GM21367 (cell line): ENCODE results near the gene HTD2.
"Not testable (repeated sequence)": the region's sequence is repeated elsewhere in the genome, so short reads cannot be mapped to it uniquely, and the experiment has no call there.

Experiments used
- ATAC-seq: cut with Tn5 transposase; IDR thresholded peaks from one replicate; pipeline ENCODE4 v1.9.1; 2021; ENCODE audit not compliant: unreplicated experiment

HTD2 gene

GRCh38 chr3:58331593-58332152 lies 25.4 kb downstream of the HTD2 start:
- no peak for ATAC-seq

GRCh38 chr3:58332575-58333188 lies 26.4 kb downstream of the HTD2 start, which contains the start of gene PXK:
TSS of gene PXK (plus strand) at chr3:58332892. CDS start at chr3:58332989, 97 bp downstream.
- peak; percentile 82 for ATAC-seq

- ATAC-seq: peak; percentile 30
Observed at GRCh38 chr3:58333206-58334012, 27.1 kb downstream of the HTD2 start.

- no peak for ATAC-seq
Observed at GRCh38 chr3:58334013-58334321, 27.6 kb downstream of the HTD2 start.

- ATAC-seq: no peak
Observed at GRCh38 chr3:58334506-58334884, 28.2 kb downstream of the HTD2 start.

- ATAC-seq: no peak
Observed at GRCh38 chr3:58335652-58335947, 29.3 kb downstream of the HTD2 start.

- ATAC-seq: no peak
Observed at GRCh38 chr3:58336135-58336882, 30.0 kb downstream of the HTD2 start.

- ATAC-seq: no peak
Observed at GRCh38 chr3:58337190-58337589, 30.9 kb downstream of the HTD2 start.

- not testable (repeated sequence) for ATAC-seq
Observed at GRCh38 chr3:58339146-58339545, 32.8 kb downstream of the HTD2 start.

- ATAC-seq: no peak
Observed at GRCh38 chr3:58340594-58341244, 34.4 kb downstream of the HTD2 start.

GRCh38 chr3:58341376-58341775 lies 35.1 kb downstream of the HTD2 start:
- no peak for ATAC-seq

- no peak for ATAC-seq
Observed at GRCh38 chr3:58342676-58343075, 36.4 kb downstream of the HTD2 start.

GRCh38 chr3:58345457-58345856 lies 39.1 kb downstream of the HTD2 start:
- ATAC-seq: no peak

GRCh38 chr3:58346368-58346767 lies 40.0 kb downstream of the HTD2 start:
- no peak for ATAC-seq

GRCh38 chr3:58347984-58348383 lies 41.7 kb downstream of the HTD2 start:
- no peak for ATAC-seq

- ATAC-seq: peak; percentile 83
Observed at GRCh38 chr3:58349792-58350626, 43.7 kb downstream of the HTD2 start.

- no peak for ATAC-seq
Observed at GRCh38 chr3:58350627-58351013, 44.3 kb downstream of the HTD2 start.

GRCh38 chr3:58351920-58352319 lies 45.6 kb downstream of the HTD2 start:
- no peak for ATAC-seq

- ATAC-seq: no peak
Observed at GRCh38 chr3:58352626-58353025, 46.3 kb downstream of the HTD2 start.

- ATAC-seq: no peak
Observed at GRCh38 chr3:58353722-58354553, 47.6 kb downstream of the HTD2 start.
